ENCODE results near the gene OGDH. TPM values are rescaled to one million over a fixed set of nuclear protein-coding genes. Genes with fewer than 3 reads are reported as not detected.

Gene OGDH
- total RNA-seq, 1 donor from 2014 or later: 73.7 TPM

DNA sequence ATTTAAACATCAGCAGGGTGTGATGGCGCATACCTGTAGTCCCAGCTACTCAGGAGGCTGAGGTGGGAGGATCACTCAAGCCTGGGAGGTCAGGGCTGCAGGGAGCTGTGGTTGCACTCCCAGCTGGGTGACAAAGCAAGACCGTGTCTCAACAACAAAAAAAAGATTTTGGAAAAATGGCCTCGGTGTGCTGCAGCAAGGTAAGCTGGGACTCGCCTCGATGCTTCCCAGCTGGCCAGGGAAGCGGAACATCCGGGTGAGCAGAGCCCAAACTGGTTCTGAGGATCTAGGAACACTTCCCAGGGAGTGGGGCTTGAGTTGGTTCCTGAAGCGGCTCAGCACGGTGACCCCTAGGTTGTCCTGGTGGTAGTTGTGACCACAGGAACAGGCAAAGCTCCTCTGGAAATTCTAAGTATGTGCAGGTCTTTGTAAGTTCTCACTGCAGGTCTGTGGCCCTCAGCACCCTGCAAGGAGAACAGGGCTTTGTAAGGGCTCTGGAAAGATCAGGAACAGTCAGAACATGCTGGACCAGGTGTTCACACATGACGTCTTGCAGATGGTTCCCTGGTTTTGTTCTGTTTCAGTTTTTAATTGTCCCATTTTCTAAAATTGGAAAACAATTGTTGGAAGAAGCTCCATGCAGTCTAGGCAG, 103.6 kb downstream of the OGDH start:
- Mint-ChIP-seq H3K4me1 (ENCODE audit: low read depth, unreplicated experiment) (peaks cover 7% of the 10 kb centered on the region), H3K27me3 (ENCODE audit: low read depth, unreplicated experiment) (no peaks in the 10 kb centered on the region), H3K9me3 (ENCODE audit: unreplicated experiment) (peaks cover 1% of the 10 kb centered on the region), H3K36me3 (ENCODE audit: low read depth, unreplicated experiment) (peaks cover 19% of the 10 kb centered on the region), H3K27ac (ENCODE audit: unreplicated experiment) (no peak overlapping the region), H3K4me3 (ENCODE audit: unreplicated experiment) (no peak overlapping the region)
- FAIRE-seq: no peak
- Histone ChIP-seq H3K36me3 (ENCODE audit: insufficient read depth, low read length) (peaks cover 5% of the 10 kb centered on the region), H2AFZ (ENCODE audit: low read depth, low read length) (no peak overlapping the region), H4K20me1 (ENCODE audit: insufficient read depth, low read length) (no peaks in the 10 kb centered on the region), H3K4me2 (ENCODE audit: low read length) (no peak overlapping the region), H3K27me3 (ENCODE audit: insufficient read depth, low read length) (no peaks in the 10 kb centered on the region), H3K9me3 (ENCODE audit: insufficient read depth, low read depth, low read length) (no peaks in the 10 kb centered on the region), H3K4me1 (ENCODE audit: insufficient read depth, low read length) (no peaks in the 10 kb centered on the region), H3K9ac (ENCODE audit: low read length) (no peak overlapping the region), H3K79me2 (ENCODE audit: insufficient read depth, low read length) (no peaks in the 10 kb centered on the region), H3K27ac (ENCODE audit: low read depth, low read length) (no peak overlapping the region), H3K4me3 (ENCODE audit: insufficient read depth, low read depth, low read length) (no peak overlapping the region)
- TF ChIP-seq, protein P1, sequence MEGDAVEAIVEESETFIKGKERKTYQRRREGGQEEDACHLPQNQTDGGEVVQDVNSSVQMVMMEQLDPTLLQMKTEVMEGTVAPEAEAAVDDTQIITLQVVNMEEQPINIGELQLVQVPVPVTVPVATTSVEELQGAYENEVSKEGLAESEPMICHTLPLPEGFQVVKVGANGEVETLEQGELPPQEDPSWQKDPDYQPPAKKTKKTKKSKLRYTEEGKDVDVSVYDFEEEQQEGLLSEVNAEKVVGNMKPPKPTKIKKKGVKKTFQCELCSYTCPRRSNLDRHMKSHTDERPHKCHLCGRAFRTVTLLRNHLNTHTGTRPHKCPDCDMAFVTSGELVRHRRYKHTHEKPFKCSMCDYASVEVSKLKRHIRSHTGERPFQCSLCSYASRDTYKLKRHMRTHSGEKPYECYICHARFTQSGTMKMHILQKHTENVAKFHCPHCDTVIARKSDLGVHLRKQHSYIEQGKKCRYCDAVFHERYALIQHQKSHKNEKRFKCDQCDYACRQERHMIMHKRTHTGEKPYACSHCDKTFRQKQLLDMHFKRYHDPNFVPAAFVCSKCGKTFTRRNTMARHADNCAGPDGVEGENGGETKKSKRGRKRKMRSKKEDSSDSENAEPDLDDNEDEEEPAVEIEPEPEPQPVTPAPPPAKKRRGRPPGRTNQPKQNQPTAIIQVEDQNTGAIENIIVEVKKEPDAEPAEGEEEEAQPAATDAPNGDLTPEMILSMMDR (IDR thresholded peaks at IDR 0.05; ENCODE audit: insufficient read depth, low read depth, low read length): no peak
- no peak for TF ChIP-seq EZH2 (IDR thresholded peaks at IDR 0.05; ENCODE audit: insufficient read depth, low read length)
- DNase-seq (ENCODE audit: low read depth): no peak

DNA sequence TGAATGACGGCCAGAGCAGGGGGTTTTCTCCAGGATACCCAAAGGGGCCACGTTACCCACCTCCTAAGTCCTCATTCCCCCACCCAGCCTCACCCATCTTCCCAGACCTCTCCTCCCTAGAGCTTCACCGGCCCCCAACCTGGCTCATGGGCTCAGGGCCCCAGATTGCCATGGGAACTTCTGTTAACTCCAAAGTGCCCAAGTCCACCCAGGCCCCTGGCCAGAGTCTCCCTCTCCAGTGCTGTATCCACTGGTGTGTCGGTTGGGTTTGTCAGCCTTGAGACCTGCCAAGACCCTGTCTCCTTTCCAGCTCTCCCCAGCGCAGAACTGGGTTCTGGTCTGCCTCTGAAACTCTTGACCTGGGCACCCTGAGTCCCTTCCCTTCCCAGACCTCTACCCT, 105.1 kb downstream of the OGDH start:
- Histone ChIP-seq H3K27ac (ENCODE audit: low read depth, low read length) (no peak overlapping the region), H2AFZ (ENCODE audit: low read depth, low read length) (no peak overlapping the region), H3K9ac (ENCODE audit: low read length) (no peak overlapping the region), H3K36me3 (ENCODE audit: insufficient read depth, low read length) (peaks cover 5% of the 10 kb centered on the region), H3K4me2 (ENCODE audit: low read length) (no peak overlapping the region), H3K4me1 (ENCODE audit: insufficient read depth, low read length) (no peaks in the 10 kb centered on the region), H3K27me3 (ENCODE audit: insufficient read depth, low read length) (no peaks in the 10 kb centered on the region), H4K20me1 (ENCODE audit: insufficient read depth, low read length) (no peaks in the 10 kb centered on the region), H3K79me2 (ENCODE audit: insufficient read depth, low read length) (no peaks in the 10 kb centered on the region), H3K9me3 (ENCODE audit: insufficient read depth, low read depth, low read length) (no peaks in the 10 kb centered on the region), H3K4me3 (ENCODE audit: insufficient read depth, low read depth, low read length) (no peak overlapping the region)
- Mint-ChIP-seq H3K4me1 (ENCODE audit: low read depth, unreplicated experiment) (peaks cover 7% of the 10 kb centered on the region), H3K27ac (ENCODE audit: unreplicated experiment) (no peak overlapping the region), H3K9me3 (ENCODE audit: unreplicated experiment) (peaks cover 1% of the 10 kb centered on the region), H3K27me3 (ENCODE audit: low read depth, unreplicated experiment) (no peaks in the 10 kb centered on the region), H3K36me3 (ENCODE audit: low read depth, unreplicated experiment) (peaks cover 17% of the 10 kb centered on the region), H3K4me3 (ENCODE audit: unreplicated experiment) (no peak overlapping the region)
- FAIRE-seq (no peak), DNase-seq (ENCODE audit: low read depth) (no peak)
- TF ChIP-seq EZH2 (IDR thresholded peaks at IDR 0.05; ENCODE audit: insufficient read depth, low read length): no peak
- TF ChIP-seq, protein P1 (IDR thresholded peaks at IDR 0.05; ENCODE audit: insufficient read depth, low read depth, low read length): no peak

DNA sequence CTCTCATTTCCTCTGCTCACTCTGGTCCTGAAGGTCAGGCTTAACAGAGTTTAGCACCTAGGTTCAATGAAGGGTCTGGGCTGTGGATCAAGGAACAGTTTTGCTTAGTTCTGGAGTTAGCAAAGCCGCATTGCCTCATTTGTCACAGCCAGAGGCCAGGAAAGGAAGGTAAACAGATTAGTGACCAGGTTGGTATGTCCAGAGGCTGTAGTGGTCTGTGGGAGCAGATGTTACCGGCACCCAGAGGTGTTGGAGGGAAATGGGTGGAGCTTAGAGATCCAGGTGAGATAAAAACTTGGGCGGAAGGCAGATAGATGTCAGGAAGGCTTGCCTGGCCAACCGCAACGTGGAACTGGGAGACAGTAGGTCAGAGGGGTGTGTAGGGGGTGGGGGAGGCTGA, 105.6 kb downstream of the OGDH start:
- Histone ChIP-seq H3K4me2 (ENCODE audit: low read length) (no peak overlapping the region), H3K79me2 (ENCODE audit: insufficient read depth, low read length) (no peaks in the 10 kb centered on the region), H3K9me3 (ENCODE audit: insufficient read depth, low read depth, low read length) (no peaks in the 10 kb centered on the region), H3K9ac (ENCODE audit: low read length) (no peak overlapping the region), H3K4me1 (ENCODE audit: insufficient read depth, low read length) (no peaks in the 10 kb centered on the region), H3K27me3 (ENCODE audit: insufficient read depth, low read length) (no peaks in the 10 kb centered on the region), H3K4me3 (ENCODE audit: insufficient read depth, low read depth, low read length) (no peak overlapping the region), H3K27ac (ENCODE audit: low read depth, low read length) (no peak overlapping the region), H4K20me1 (ENCODE audit: insufficient read depth, low read length) (no peaks in the 10 kb centered on the region), H2AFZ (ENCODE audit: low read depth, low read length) (no peak overlapping the region), H3K36me3 (ENCODE audit: insufficient read depth, low read length) (peaks cover 5% of the 10 kb centered on the region)
- Mint-ChIP-seq H3K9me3 (ENCODE audit: unreplicated experiment) (peaks cover 1% of the 10 kb centered on the region), H3K27ac (ENCODE audit: unreplicated experiment) (no peak overlapping the region), H3K4me1 (ENCODE audit: low read depth, unreplicated experiment) (peaks cover 7% of the 10 kb centered on the region), H3K27me3 (ENCODE audit: low read depth, unreplicated experiment) (no peaks in the 10 kb centered on the region), H3K36me3 (ENCODE audit: low read depth, unreplicated experiment) (peaks cover 17% of the 10 kb centered on the region), H3K4me3 (ENCODE audit: unreplicated experiment) (no peak overlapping the region)
- FAIRE-seq: no peak
- no peak for TF ChIP-seq EZH2 (IDR thresholded peaks at IDR 0.05; ENCODE audit: insufficient read depth, low read length)
- TF ChIP-seq, protein P1 (IDR thresholded peaks at IDR 0.05; ENCODE audit: insufficient read depth, low read depth, low read length): no peak
- no peak for DNase-seq (ENCODE audit: low read depth)
